Upper lobe of left lung (tissue), 6 donors: ENCODE results near the gene OR10G8. TPM values are rescaled to one million over a fixed set of nuclear protein-coding genes. Genes with fewer than 3 reads are reported as not detected.
A peak's percentile ranks its signal among the peaks of the same experiment; 100 is the strongest.

Experiments
- ATAC-seq, 2 donors: fragments of 200-7000 bp; cut with Tn5 transposase; one replicate each; pipeline ENCODE4 v1.9.1; 2022; ENCODE audit warnings: mild to moderate bottlenecking in 2 of 2, moderate library complexity in 2 of 2; ENCODE audit not compliant: low FRiP score in 2 of 2
- DNase-seq, 2 donors: peaks; one replicate each; pipeline ENCODE4 v3.0.0-alpha.2; 2019 to 2020
- H3K27ac ChIP-seq, 4 donors: fragments of 200-600 bp; sonication (generic); one replicate each; pipeline ENCODE4 v1.5.1; 2016 to 2019
- H3K27me3 ChIP-seq, 4 donors: fragments of 200-600 bp; sonication (generic); one replicate each; pipeline ENCODE4 v1.5.1; 2017 to 2019
- H3K36me3 ChIP-seq, 4 donors: fragments of 200-600 bp; sonication (generic); one replicate each; pipeline ENCODE4 v1.5.1; 2016 to 2019
- H3K4me1 ChIP-seq, 4 donors: fragments of 200-600 bp; sonication (generic); one replicate each; pipeline ENCODE4 v1.5.1; 2018 to 2019
- H3K4me3 ChIP-seq, 4 donors: fragments of 200-600 bp; sonication (generic); one replicate each; pipeline ENCODE4 v1.5.1; 2017 to 2019; ENCODE audit warnings: mild to moderate bottlenecking in 2 of 4, moderate library complexity in 1 of 4
- H3K9me3 ChIP-seq, 4 donors: fragments of 200-600 bp; sonication (generic); one replicate each; pipeline ENCODE4 v1.5.1; 2018 to 2019
- CTCF ChIP-seq, 6 experiments: fragments of 450-650 bp in 4 of 6; fragments of 200-600 bp in 2 of 6; sonication (generic) in 2 of 6; IDR thresholded peaks; one replicate each; pipeline ENCODE4 v1.5.1; 2016 to 2019; ENCODE audit warnings: antibody characterized with exemption in 6 of 6
- EP300 ChIP-seq, 4 donors: sonication (generic); formaldehyde crosslinking; IDR thresholded peaks; one replicate each; pipeline ENCODE4 v1.5.1; 2017; ENCODE audit warnings: antibody characterized with exemption in 4 of 4, control low read depth in 2 of 4
- POLR2A ChIP-seq, 4 donors: fragments of 450-650 bp; IDR thresholded peaks; one replicate each; pipeline ENCODE4 v1.5.1; 2016 to 2017; ENCODE audit warnings: antibody characterized with exemption in 4 of 4, mild to moderate bottlenecking in 2 of 4
- POLR2AphosphoS5 ChIP-seq, 2 donors: sonication (generic); formaldehyde crosslinking; IDR thresholded peaks; one replicate each; pipeline ENCODE4 v1.5.1; 2017; ENCODE audit warnings: antibody characterized with exemption in 2 of 2
- WGBS, 2 donors: methylation state at CpG; one replicate each; pipeline ENCODE4 v1.1.5; 2017 to 2018; 5-methylcytosine and 5-hydroxymethylcytosine counted together
- total RNA-seq, 6 donors: library from RNA; depleted of rRNA in 4 of 6; stranded (reverse); fragments of >200 nt in 4 of 6; gene quantifications; one replicate each; pipeline versions ENCODE4 v1.1.0 to v1.2.1, GENCODE V29; 2016 to 2021
- donor health status: DM: no; HTN: no; CAD: no; lungs with moderate emphysema.
- donor health status: DM: no; HTN: yes; CAD: no; lungs with severe emphysema.

The OR10G8 gene
- total RNA-seq, 6 donors from 2014 or later: not detected

GRCh38 chr11:124071623-124071948, 45.0 kb downstream of the OR10G8 start:
- no peak for DNase-seq
- H3K4me1 ChIP-seq: peaks cover 2 to 23% (median 17%) of the 10 kb centered on the region in 4 donors
- WGBS, 2 donors: 37 to 58% methylated on average over 4 of the region's 4 CpGs
- H3K36me3 ChIP-seq: no peaks in the 10 kb centered on the region
- peak overlapping the region in 1 of 4 donors; percentile 7 for H3K4me3 ChIP-seq
- no peak overlapping the region for H3K27ac ChIP-seq
- H3K9me3 ChIP-seq: no peaks in the 10 kb centered on the region
- TF ChIP-seq POLR2AphosphoS5 (IDR thresholded peaks at IDR 0.05) (no peak), CTCF (IDR thresholded peaks at IDR 0.05) (peak in 1 of 6 experiments; percentile 2)
- ATAC-seq: no peak
- peaks cover 0 to 9% (median 0%) of the 10 kb centered on the region in 4 donors for H3K27me3 ChIP-seq

- DNase-seq (no peak), ATAC-seq (no peak)
- Histone ChIP-seq H3K4me3 (no peak overlapping the region), H3K9me3 (no peaks in the 10 kb centered on the region), H3K27ac (no peak overlapping the region), H3K36me3 (no peaks in the 10 kb centered on the region), H3K4me1 (peaks cover 2 to 23% (median 17%) of the 10 kb centered on the region in 4 donors), H3K27me3 (peaks cover 0 to 9% (median 0%) of the 10 kb centered on the region in 4 donors)
- 86 to 87% methylated on average over 8 of the region's 8 CpGs for WGBS, 2 donors
- TF ChIP-seq CTCF (IDR thresholded peaks at IDR 0.05) (no peak), POLR2A (IDR thresholded peaks at IDR 0.05) (no peak), EP300 (IDR thresholded peaks at IDR 0.05) (no peak), POLR2AphosphoS5 (IDR thresholded peaks at IDR 0.05) (no peak)
Measured at GRCh38 chr11:124072147-124072546, 45.5 kb downstream of the OR10G8 start.

GRCh38 chr11:124074554-124074953, 48.0 kb downstream of the OR10G8 start:
- Histone ChIP-seq H3K4me3 (no peak overlapping the region), H3K27me3 (peaks cover 0 to 9% (median 0%) of the 10 kb centered on the region in 4 donors), H3K9me3 (no peaks in the 10 kb centered on the region), H3K27ac (no peak overlapping the region), H3K4me1 (peaks cover 2 to 23% (median 14%) of the 10 kb centered on the region in 4 donors), H3K36me3 (no peaks in the 10 kb centered on the region)
- DNase-seq (peak in 1 of 2 donors; percentile 26), ATAC-seq (no peak)
- WGBS, 2 donors: 89 to 91% methylated on average over 4 to 5 of the region's 5 CpGs
- TF ChIP-seq EP300 (IDR thresholded peaks at IDR 0.05) (no peak), POLR2A (IDR thresholded peaks at IDR 0.05) (no peak), POLR2AphosphoS5 (IDR thresholded peaks at IDR 0.05) (no peak), CTCF (IDR thresholded peaks at IDR 0.05) (no peak)

- peak overlapping the region in 1 of 4 donors; percentile 37 for H3K4me3 ChIP-seq
- DNase-seq (no peak), ATAC-seq (peak in 1 of 2 donors; percentile 3)
- no peaks in the 10 kb centered on the region for H3K36me3 ChIP-seq
- H3K9me3 ChIP-seq: no peaks in the 10 kb centered on the region
- H3K27ac ChIP-seq: peak overlapping the region in 1 of 4 donors; percentile 33
- H3K4me1 ChIP-seq: peaks cover 2 to 16% (median 10%) of the 10 kb centered on the region in 4 donors
- 77 to 100% methylated on average over 1 to 4 of the region's 6 CpGs for WGBS, 2 donors
- TF ChIP-seq POLR2AphosphoS5 (IDR thresholded peaks at IDR 0.05): no peak
- TF ChIP-seq POLR2A (IDR thresholded peaks at IDR 0.05): no peak
- TF ChIP-seq CTCF (IDR thresholded peaks at IDR 0.05): no peak
- no peak for TF ChIP-seq EP300 (IDR thresholded peaks at IDR 0.05)
- peaks cover 0 to 9% (median 0%) of the 10 kb centered on the region in 4 donors for H3K27me3 ChIP-seq
Measured at GRCh38 chr11:124075492-124075840, 48.9 kb downstream of the OR10G8 start.
